Activated CD4-positive, alpha-beta memory T cell treated with anti-CD3 and anti-CD28 coated beads, Interleukin-2, amount 10 ng/mL, durations not matched to agents 7 days and 5 days (primary cell): Measurements from ENCODE around the gene PRR13. TPM values are rescaled to one million over a fixed set of nuclear protein-coding genes. Genes with fewer than 3 reads are reported as not detected.
A peak's percentile ranks its signal among the peaks of the same experiment; 100 is the strongest.
"Not testable (repeated sequence)": the region's sequence is repeated elsewhere in the genome, so short reads cannot be mapped to it uniquely, and the experiment has no call there.

ENCODE experiments used
- CTCF ChIA-PET: fragments of 350-600 bp; sonication (Branson Sonifier 250); formaldehyde crosslinking; loops from one replicate; lab custom pipeline; 2021; ENCODE audit warnings: antibody characterized with exemption, inconsistent platforms; lab: Charles Lee
- POLR2A ChIA-PET: fragments of 350-600 bp; sonication (Branson Sonifier 250); formaldehyde crosslinking; loops from one replicate; lab custom pipeline; 2021; ENCODE audit warnings: antibody characterized with exemption; lab: Charles Lee
- DNase-seq: peaks from one replicate; pipeline ENCODE4 v3.0.0-alpha.2; 2020
- H3K27ac Mint-ChIP-seq: one replicate; pipeline ENCODE4 v1.8.0; 2021; ENCODE audit warnings: mild to moderate bottlenecking, mixed read lengths
- H3K27me3 Mint-ChIP-seq: one replicate; pipeline ENCODE4 v1.8.0; 2021; ENCODE audit warnings: mixed read lengths
- H3K36me3 Mint-ChIP-seq: one replicate; pipeline ENCODE4 v1.8.0; 2021; ENCODE audit warnings: low read depth, mixed read lengths
- H3K4me1 Mint-ChIP-seq: one replicate; pipeline ENCODE4 v1.8.0; 2021; ENCODE audit warnings: mixed read lengths
- H3K4me3 Mint-ChIP-seq: one replicate; pipeline ENCODE4 v1.8.0; 2021; ENCODE audit warnings: mild to moderate bottlenecking, mixed read lengths
- H3K9me3 Mint-ChIP-seq: one replicate; pipeline ENCODE4 v1.8.0; 2021; ENCODE audit warnings: mixed read lengths
- total RNA-seq, 2 experiments: library from RNA; stranded (reverse); gene quantifications; one replicate each; pipeline ENCODE4 v1.2.3, GENCODE V29; 2021

PRR13 gene
- total RNA-seq, 2 experiments from 2014 or later: 242 to 246 TPM

DNA sequence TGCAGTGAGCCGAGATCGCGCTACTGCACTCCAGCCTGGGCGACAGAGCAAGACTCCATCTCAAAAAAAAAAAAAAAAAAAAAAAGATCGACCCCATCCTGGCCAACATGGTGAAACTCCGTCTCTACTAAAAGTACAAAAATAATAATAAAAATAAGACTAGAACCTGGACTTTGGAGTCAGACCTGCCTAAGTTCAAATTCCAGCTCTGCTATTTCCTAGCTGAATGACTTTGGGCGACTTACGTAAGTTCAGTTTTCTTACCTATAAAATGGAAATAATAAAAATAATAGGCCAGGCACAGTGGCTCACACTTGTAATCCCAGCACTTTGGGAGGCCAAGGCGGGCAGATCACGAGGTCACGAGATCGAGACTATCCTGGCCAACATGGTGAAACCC is 19.3 kb upstream of the PRR13 start:
- DNase-seq, H3K36me3 Mint-ChIP-seq, H3K27ac Mint-ChIP-seq, H3K4me3 Mint-ChIP-seq, H3K9me3 Mint-ChIP-seq, H3K27me3 Mint-ChIP-seq: not testable (repeated sequence)
- ChIA-PET POLR2A (interaction anchor here (1.3 to 2.8 kb wide), 3 partner anchors 43 to 98 kb away, joined by 8 to 10 read pairs (median 9); partner anchors contain the start of gene SP1), CTCF (interaction anchor here (0.7 to 7.8 kb wide), 11 partner anchors 8 to 101 kb away, joined by 3 to 138 read pairs (median 8); partner anchors contain the start of genes AAAS, PRR13 and SP1)
- peaks cover 23% of the 10 kb centered on the region for H3K4me1 Mint-ChIP-seq

DNA sequence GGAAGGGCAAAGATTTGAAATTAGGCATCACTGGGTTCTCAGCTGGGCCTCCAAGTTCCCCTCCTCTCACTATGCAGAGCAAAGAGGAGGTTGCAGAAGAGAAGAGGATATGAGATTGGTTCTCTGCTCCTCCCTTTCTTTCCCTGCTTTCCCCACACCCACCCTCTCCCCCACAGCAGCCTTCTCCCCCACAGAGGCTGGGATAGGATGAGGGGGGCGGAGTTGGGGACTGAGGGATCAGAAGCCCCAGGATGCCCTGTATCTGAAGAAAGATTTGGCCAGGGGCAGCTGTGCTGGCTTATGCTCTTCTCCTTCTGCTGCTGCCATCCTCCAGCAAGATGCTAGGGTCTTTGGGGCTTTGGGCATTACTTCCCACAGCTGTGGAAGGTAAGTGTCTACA is 17.9 kb upstream of the PRR13 start, which contains the start of gene AMHR2:
Gene AMHR2 (plus strand): TSS at position 259 of the 400 bp plus-strand sequence. CDS start 80 bp downstream, at position 339.
- Mint-ChIP-seq H3K36me3 (no peaks in the 10 kb centered on the region), H3K4me1 (peaks cover 28% of the 10 kb centered on the region), H3K4me3 (no peak within 1 kb of the TSS), H3K9me3 (no peaks in the 10 kb centered on the region), H3K27ac (no peak within 1 kb of the TSS), H3K27me3 (peaks cover 4% of the 10 kb centered on the region)
- CTCF ChIA-PET: interaction anchor here (1.4 to 7.8 kb wide), 3 partner anchors 69 to 100 kb away, joined by 3 to 138 read pairs (median 6); no protein-coding TSS in a partner anchor
- POLR2A ChIA-PET: interaction anchor here (0.8 kb wide), 1 partner anchor 18 kb away, joined by 3 read pairs; the partner anchor contains the start of gene PRR13
- no peak for DNase-seq

DNA sequence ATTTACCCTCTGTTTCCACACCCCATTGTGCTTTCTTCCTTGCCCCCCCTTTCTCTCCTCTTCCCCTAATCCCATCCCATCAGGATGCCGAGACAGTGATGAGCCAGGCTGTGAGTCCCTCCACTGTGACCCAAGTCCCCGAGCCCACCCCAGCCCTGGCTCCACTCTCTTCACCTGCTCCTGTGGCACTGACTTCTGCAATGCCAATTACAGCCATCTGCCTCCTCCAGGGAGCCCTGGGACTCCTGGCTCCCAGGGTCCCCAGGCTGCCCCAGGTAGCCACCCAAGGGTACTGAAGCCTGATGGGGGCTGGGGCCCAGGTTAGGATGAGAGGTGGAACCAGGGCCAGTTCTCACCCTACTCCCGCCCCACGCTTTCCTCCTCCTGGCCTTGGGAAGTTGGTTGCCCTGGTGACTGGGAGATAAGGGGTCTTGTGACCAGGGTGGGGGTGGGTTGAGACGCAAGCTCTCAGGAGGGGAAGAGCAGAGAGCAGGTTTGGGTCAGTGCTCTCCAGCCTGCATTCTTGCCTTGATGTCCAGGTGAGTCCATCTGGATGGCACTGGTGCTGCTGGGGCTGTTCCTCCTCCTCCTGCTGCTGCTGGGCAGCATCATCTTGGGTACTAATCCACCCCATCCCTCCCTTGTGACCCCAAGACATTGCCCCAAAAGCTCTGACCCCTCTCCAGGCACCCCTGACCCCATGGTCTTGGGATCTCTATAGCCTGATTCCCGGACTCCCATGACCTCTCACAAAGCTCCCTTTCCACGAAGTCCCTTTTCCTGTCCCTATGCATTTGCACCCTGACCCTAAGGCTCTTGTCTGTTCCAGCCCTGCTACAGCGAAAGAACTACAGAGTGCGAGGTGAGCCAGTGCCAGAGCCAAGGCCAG is 16.7 kb upstream of the PRR13 start:
- Mint-ChIP-seq H3K36me3 (no peaks in the 10 kb centered on the region), H3K4me1 (peaks cover 19% of the 10 kb centered on the region), H3K4me3 (no peak overlapping the region), H3K27me3 (no peaks in the 10 kb centered on the region), H3K9me3 (no peaks in the 10 kb centered on the region), H3K27ac (no peak overlapping the region)
- ChIA-PET CTCF (interaction anchor here (1.3 to 7.8 kb wide), 4 partner anchors 70 to 264 kb away, joined by 3 to 138 read pairs (median 4); no protein-coding TSS in a partner anchor), POLR2A (interaction anchor here (0.6 to 1.3 kb wide), 5 partner anchors 16 to 79 kb away, joined by 3 to 4 read pairs (median 3); partner anchors contain the start of gene PRR13)
- DNase-seq: no peak

DNA sequence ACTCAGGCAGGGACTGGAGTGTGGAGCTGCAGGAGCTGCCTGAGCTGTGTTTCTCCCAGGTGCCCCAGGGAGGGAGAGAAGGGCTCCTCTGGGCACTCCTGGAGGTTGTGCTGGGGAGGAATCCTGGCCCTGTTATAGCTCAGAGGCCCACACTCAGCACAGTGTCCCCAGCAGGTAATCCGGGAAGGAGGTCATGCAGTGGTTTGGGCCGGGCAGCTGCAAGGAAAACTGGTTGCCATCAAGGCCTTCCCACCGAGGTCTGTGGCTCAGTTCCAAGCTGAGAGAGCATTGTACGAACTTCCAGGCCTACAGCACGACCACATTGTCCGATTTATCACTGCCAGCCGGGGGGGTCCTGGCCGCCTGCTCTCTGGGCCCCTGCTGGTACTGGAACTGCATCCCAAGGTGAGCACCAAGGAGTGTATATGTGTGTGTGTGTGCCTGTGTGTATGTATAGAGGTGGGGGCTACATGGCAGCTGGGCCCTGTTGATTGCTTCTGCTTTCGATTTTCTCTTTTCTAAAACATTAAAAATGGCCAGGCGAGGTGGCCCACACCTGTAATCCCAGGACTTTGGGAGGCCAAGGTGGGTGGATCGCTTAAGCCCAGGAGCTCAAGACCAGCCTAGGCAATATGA is 15.9 kb upstream of the PRR13 start:
- peaks cover 17% of the 10 kb centered on the region for H3K4me1 Mint-ChIP-seq
- no peaks in the 10 kb centered on the region for H3K9me3 Mint-ChIP-seq
- CTCF ChIA-PET: interaction anchor here (1.0 to 7.8 kb wide), 5 partner anchors 71 to 265 kb away, joined by 3 to 138 read pairs (median 3); partner anchors contain the start of gene AAAS
- H3K36me3 Mint-ChIP-seq: no peaks in the 10 kb centered on the region
- no peak overlapping the region for H3K27ac Mint-ChIP-seq
- no peaks in the 10 kb centered on the region for H3K27me3 Mint-ChIP-seq
- DNase-seq: no peak
- POLR2A ChIA-PET: interaction anchor here (0.6 to 1.3 kb wide), 6 partner anchors 16 to 102 kb away, joined by 3 to 4 read pairs (median 3); partner anchors contain the start of gene PRR13
- H3K4me3 Mint-ChIP-seq: no peak overlapping the region

- H3K27me3 Mint-ChIP-seq: no peaks in the 10 kb centered on the region
- no peak overlapping the region for H3K27ac Mint-ChIP-seq
- peaks cover 7% of the 10 kb centered on the region for H3K4me1 Mint-ChIP-seq
- peak; percentile 30 for DNase-seq
- no peak overlapping the region for H3K4me3 Mint-ChIP-seq
- ChIA-PET CTCF (interaction anchor here (1.1 to 1.5 kb wide), 4 partner anchors 12 to 107 kb away, joined by 5 to 6 read pairs (median 5); partner anchors contain the start of gene AAAS), POLR2A (interaction anchor here (1.0 to 1.5 kb wide), 3 partner anchors 13 to 49 kb away, joined by 4 to 6 read pairs (median 4); partner anchors contain the start of gene PRR13)
- no peaks in the 10 kb centered on the region for H3K9me3 Mint-ChIP-seq
- no peaks in the 10 kb centered on the region for H3K36me3 Mint-ChIP-seq
Measured at GRCh38 chr12:53427905-53428594, 13.5 kb upstream of the PRR13 start.

GRCh38 chr12:53428741-53429140 is 12.8 kb upstream of the PRR13 start:
- Mint-ChIP-seq H3K27me3 (no peaks in the 10 kb centered on the region), H3K36me3 (no peaks in the 10 kb centered on the region), H3K4me1 (peaks cover 7% of the 10 kb centered on the region), H3K4me3 (no peak overlapping the region), H3K9me3 (no peaks in the 10 kb centered on the region), H3K27ac (no peak overlapping the region)
- ChIA-PET CTCF (interaction anchor here (1.1 to 1.7 kb wide), 4 partner anchors 11 to 107 kb away, joined by 5 to 6 read pairs (median 6); partner anchors contain the start of gene AAAS), POLR2A (interaction anchor here (1.0 to 1.5 kb wide), 3 partner anchors 13 to 50 kb away, joined by 4 to 6 read pairs (median 4); partner anchors contain the start of gene PRR13)
- no peak for DNase-seq

- no peak overlapping the region for H3K27ac Mint-ChIP-seq
- ChIA-PET CTCF (interaction anchor here (1.7 to 2.6 kb wide), 2 partner anchors 9 to 78 kb away, joined by 6 to 10 read pairs; no protein-coding TSS in a partner anchor), POLR2A (interaction anchor here (1.0 to 1.3 kb wide), 2 partner anchors 12 to 19 kb away, joined by 3 to 4 read pairs; no protein-coding TSS in a partner anchor)
- no peaks in the 10 kb centered on the region for H3K36me3 Mint-ChIP-seq
- DNase-seq: no peak
- H3K4me1 Mint-ChIP-seq: peaks cover 7% of the 10 kb centered on the region
- H3K9me3 Mint-ChIP-seq: no peaks in the 10 kb centered on the region
- no peaks in the 10 kb centered on the region for H3K27me3 Mint-ChIP-seq
- no peak overlapping the region for H3K4me3 Mint-ChIP-seq
Measured at GRCh38 chr12:53430116-53430515, 11.4 kb upstream of the PRR13 start.

DNA sequence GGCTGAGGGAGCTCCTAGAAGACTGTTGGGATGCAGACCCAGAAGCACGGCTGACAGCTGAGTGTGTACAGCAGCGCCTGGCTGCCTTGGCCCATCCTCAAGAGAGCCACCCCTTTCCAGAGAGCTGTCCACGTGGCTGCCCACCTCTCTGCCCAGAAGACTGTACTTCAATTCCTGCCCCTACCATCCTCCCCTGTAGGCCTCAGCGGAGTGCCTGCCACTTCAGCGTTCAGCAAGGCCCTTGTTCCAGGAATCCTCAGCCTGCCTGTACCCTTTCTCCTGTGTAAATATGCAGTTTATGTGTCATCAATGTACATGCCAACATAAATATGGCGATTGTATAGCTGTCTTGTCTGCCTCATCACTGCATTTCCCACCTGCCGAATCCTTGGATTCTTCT is 10.3 kb upstream of the PRR13 start:
- Mint-ChIP-seq H3K4me3 (no peak overlapping the region), H3K36me3 (no peaks in the 10 kb centered on the region), H3K27me3 (peaks cover 2% of the 10 kb centered on the region), H3K4me1 (peaks cover 7% of the 10 kb centered on the region), H3K9me3 (no peaks in the 10 kb centered on the region), H3K27ac (no peak overlapping the region)
- no peak for DNase-seq
- POLR2A ChIA-PET: interaction anchor here (0.6 to 2.1 kb wide), 3 partner anchors 10 to 52 kb away, joined by 4 to 6 read pairs (median 4); partner anchors contain the start of gene PRR13
- CTCF ChIA-PET: interaction anchor here (2.6 kb wide), 1 partner anchor 10 kb away, joined by 10 read pairs; no protein-coding TSS in a partner anchor

DNA sequence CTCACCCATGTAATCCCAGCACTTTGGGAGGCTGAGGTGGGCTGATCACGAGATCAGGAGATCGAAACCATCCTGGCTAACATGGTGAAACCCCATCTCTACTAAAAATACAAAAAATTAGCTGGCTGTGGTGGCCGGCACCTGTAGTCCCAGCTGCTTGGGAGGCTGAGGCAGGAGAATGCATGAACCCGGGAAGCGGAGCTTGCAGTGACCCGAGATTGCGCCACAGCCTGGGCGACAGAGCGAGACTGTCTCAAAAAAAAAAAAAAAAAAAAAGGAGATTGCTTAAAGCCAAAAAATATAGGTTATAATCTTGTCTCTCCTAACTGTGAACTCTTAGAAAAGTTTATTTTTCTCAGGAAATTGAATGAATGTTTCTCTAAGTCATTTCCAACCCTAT is 6.2 kb upstream of the PRR13 start:
- H3K9me3 Mint-ChIP-seq, H3K4me3 Mint-ChIP-seq, POLR2A ChIA-PET, H3K36me3 Mint-ChIP-seq, H3K27ac Mint-ChIP-seq, H3K27me3 Mint-ChIP-seq, H3K4me1 Mint-ChIP-seq, DNase-seq: not testable (repeated sequence)
- CTCF ChIA-PET: interaction anchor here (0.7 kb wide), 1 partner anchor 109 kb away, joined by 3 read pairs; no protein-coding TSS in a partner anchor

GRCh38 chr12:53439582-53439981 is 2.0 kb upstream of the PRR13 start:
- Mint-ChIP-seq H3K4me1 (peaks cover 27% of the 10 kb centered on the region), H3K36me3 (peaks cover 22% of the 10 kb centered on the region)
- DNase-seq, H3K9me3 Mint-ChIP-seq, H3K27me3 Mint-ChIP-seq, H3K27ac Mint-ChIP-seq, H3K4me3 Mint-ChIP-seq: not testable (repeated sequence)
- ChIA-PET CTCF (interaction anchor here (0.9 to 1.7 kb wide), 5 partner anchors 11 to 118 kb away, joined by 3 to 10 read pairs (median 4); partner anchors contain the start of gene AAAS), POLR2A (interaction anchor here (1.1 to 2.4 kb wide), 3 partner anchors 15 to 172 kb away, joined by 3 to 12 read pairs (median 3); no protein-coding TSS in a partner anchor)

GRCh38 chr12:53443955-53444354 is 2.4 kb downstream of the PRR13 start:
- CTCF ChIA-PET: no interaction called here

More at GRCh38 chr12:53443955-53444354, 2.4 kb downstream of the PRR13 start:
- H3K4me3 Mint-ChIP-seq: peak overlapping the region; percentile 65
- H3K27me3 Mint-ChIP-seq: no peaks in the 10 kb centered on the region
- POLR2A ChIA-PET: interaction anchor here (1.9 kb wide), 1 partner anchor 11 kb away, joined by 5 read pairs; no protein-coding TSS in a partner anchor
- no peak for DNase-seq
- peaks cover 50% of the 10 kb centered on the region for H3K4me1 Mint-ChIP-seq
- H3K9me3 Mint-ChIP-seq: no peaks in the 10 kb centered on the region
- H3K27ac Mint-ChIP-seq: peak overlapping the region; percentile 7
- H3K36me3 Mint-ChIP-seq: peaks cover 53% of the 10 kb centered on the region
